GM12878 (cell line): ENCODE data around the gene PCDHB16. TPM values are rescaled to one million over a fixed set of nuclear protein-coding genes. Genes with fewer than 3 reads are reported as not detected.
"Not testable (repeated sequence)": the region's sequence is repeated elsewhere in the genome, so short reads cannot be mapped to it uniquely, and the experiment has no call there.

ENCODE experiments used
- ATAC-seq: fragments of 200-7000 bp; cut with Tn5 transposase; 3 replicates; pipeline ENCODE4 v1.9.1; 2020; ENCODE audit warnings: mild to moderate bottlenecking, moderate library complexity
- BruUV-seq: library from RNA; stranded (reverse); fragments of 400-500 nt; replicated peaks from 2 replicates; lab custom pipeline; 2021; lab: Mats Ljungman, UMichigan
- CTCF ChIA-PET: fragments of 300-600 bp; sonication (Branson Sonifier 250); formaldehyde crosslinking; extraction: SDS; loops from one replicate; lab custom pipeline; 2021; ENCODE audit warnings: inconsistent platforms; lab: Yijun Ruan, JAX
- POLR2A ChIA-PET: fragments of 350-600 bp; formaldehyde crosslinking; extraction: SDS; loops from one replicate; lab custom pipeline; 2021; ENCODE audit warnings: inconsistent platforms; lab: Charles Lee
- RAD21 ChIA-PET: fragments of 300-600 bp; sonication (Branson Sonifier 250); formaldehyde crosslinking; loops from one replicate; lab custom pipeline; 2023; ENCODE audit warnings: antibody characterized with exemption; ENCODE audit not compliant: unreplicated experiment; lab: Charles Lee
- SMC1A ChIA-PET: fragments of 300-600 bp; sonication (Branson Sonifier 250); formaldehyde crosslinking; loops from one replicate; lab custom pipeline; 2023; ENCODE audit not compliant: unreplicated experiment, uncharacterized antibody; lab: Charles Lee
- DNase-seq: peaks from one replicate; pipeline ENCODE4 v3.0.0-alpha.2; 2011; ENCODE audit warnings: low read depth, low spot score
- FAIRE-seq: peaks from 3 replicates; lab custom pipeline; 2011; peaks lifted over from hg19 to GRCh38; lab: Jason Lieb, UNC
- H2AFZ ChIP-seq: 2 replicates; pipeline ENCODE4 v1.6.0; 2011; ENCODE audit warnings: low read depth, low read length, control low read depth; ENCODE audit not compliant: control insufficient read depth
- H3K27ac ChIP-seq: 2 replicates; pipeline ENCODE4 v1.5.1; 2011; ENCODE audit warnings: control low read depth; ENCODE audit not compliant: control insufficient read depth, insufficient read depth
- H3K27me3 ChIP-seq, 2 experiments: replicated peaks in 1 of 2; 2 replicates each; pipeline versions ENCODE4 v1.6.0 to v1.6.1; 2011; ENCODE audit warnings: low read length in 1 of 2; ENCODE audit not compliant: control insufficient read depth in 2 of 2, insufficient read depth in 2 of 2
- H3K36me3 ChIP-seq, 2 experiments: 2 replicates each; pipeline ENCODE4 v1.5.1; 2011; ENCODE audit warnings: low read length in 1 of 2; ENCODE audit not compliant: control insufficient read depth in 2 of 2, insufficient read depth in 2 of 2
- H3K4me1 ChIP-seq: 2 replicates; pipeline ENCODE4 v1.6.1; 2011; ENCODE audit warnings: mild to moderate bottlenecking, low read length, moderate library complexity, mixed read lengths; ENCODE audit not compliant: control insufficient read depth, insufficient read depth
- H3K4me2 ChIP-seq: 2 replicates; pipeline ENCODE4 v1.6.0; 2011; ENCODE audit warnings: control low read depth; ENCODE audit not compliant: control insufficient read depth, insufficient read depth
- H3K4me3 ChIP-seq: fragments of 200-600 bp; sonication (generic); 2 replicates; pipeline ENCODE4 v1.5.1; 2016
- H3K79me2 ChIP-seq: 2 replicates; pipeline ENCODE4 v1.6.0; 2011; ENCODE audit warnings: low read length; ENCODE audit not compliant: control insufficient read depth, insufficient read depth
- H3K9ac ChIP-seq: 2 replicates; pipeline ENCODE4 v1.8.0; 2011; ENCODE audit warnings: low read length, control low read depth, mixed read lengths; ENCODE audit not compliant: control insufficient read depth, insufficient read depth
- H3K9me3 ChIP-seq: replicated peaks from 3 replicates; pipeline ENCODE4 v1.5.1; 2011; ENCODE audit warnings: mild to moderate bottlenecking, low read length; ENCODE audit not compliant: control insufficient read depth, insufficient read depth
- H4K20me1 ChIP-seq: 2 replicates; pipeline ENCODE4 v1.6.0; 2011; ENCODE audit not compliant: control insufficient read depth, insufficient read depth
- CTCF ChIP-seq, 3 experiments: IDR thresholded peaks in 2 of 3; conservative IDR thresholded peaks in 1 of 3; 2 replicates each; pipeline ENCODE4 v1.5.1; 2011; ENCODE audit warnings: low read depth in 3 of 3, low read length in 3 of 3, mild to moderate bottlenecking in 3 of 3, control low read depth in 2 of 3, moderate library complexity in 2 of 3, inconsistent platforms in 1 of 3, mixed read lengths in 1 of 3; ENCODE audit not compliant: control insufficient read depth in 2 of 3, insufficient read depth in 1 of 3; ENCODE audit errors: extremely low read depth in 1 of 3
- SP1 ChIP-seq: IDR thresholded peaks from one replicate; pipeline ENCODE4 v1.6.1; 2011; ENCODE audit warnings: low read depth, low read length
- whole genome bisulfite sequencing: methylation state at CpG from one replicate; pipeline ENCODE4 v1.1.6; 2016; ENCODE audit warnings: low lambda C conversion rate; ENCODE audit not compliant: insufficient replicate concordance, insufficient coverage; ENCODE audit errors: missing lambda C conversion rate; 5-methylcytosine and 5-hydroxymethylcytosine counted together
- in situ Hi-C: fragments of 300-500 bp; cut with MboI; formaldehyde crosslinking; loops from 9 replicates; pipeline ENCODE4 v1.14.3; 2018; ENCODE audit warnings: mixed read lengths
- intact Hi-C: fragments of 100-400 bp; cut with micrococcal nuclease; formaldehyde crosslinking; loops from one replicate; pipeline ENCODE4 v1.14.2; 2022; ENCODE audit not compliant: unreplicated experiment
- polyA plus RNA-seq, 11 experiments: library from polyadenylated mRNA; depleted of rRNA in 4 of 11; unstranded in 6 of 11; stranded (reverse) in 5 of 11; fragments of >200 nt; fragmentation: Nextera tagmentation in 4 of 11; fragmentation: Illumina TruSeq in 1 of 11; extraction: Ambion mirVana in 4 of 11; extraction: Trizol in 1 of 11; gene quantifications; 1 replicate in 1 of 11; 2 replicates in 10 of 11; pipeline versions ENCODE4 v1.2.1 to v1.2.3, GENCODE V29; 2011 to 2016; ENCODE audit warnings: inconsistent platforms in 2 of 11, missing spikeins in 2 of 11, low read depth in 1 of 11
- total RNA-seq, 4 experiments: library from RNA; depleted of rRNA in 3 of 4; stranded (reverse); fragments of >200 nt in 3 of 4; fragmentation: Illumina TruSeq in 1 of 4; extraction: Trizol in 1 of 4; gene quantifications; 2 replicates each; pipeline versions ENCODE4 v1.2.1 to v1.2.3, GENCODE V29; 2013 to 2021

Gene PCDHB16
- total and polyA plus RNA-seq, 10 of the 15 experiments (the other 5 are each of a cell fraction or from before 2014, with no cell fraction given) = 0.01 TPM; not detected in 9

GRCh38 chr5:141184117-141184855 is 2.1 kb downstream of the PCDHB16 start:
- H3K4me2 ChIP-seq, H3K27ac ChIP-seq, DNase-seq, H3K27me3 ChIP-seq, CTCF ChIA-PET, H3K79me2 ChIP-seq, RAD21 ChIA-PET, H4K20me1 ChIP-seq, H3K4me1 ChIP-seq, POLR2A ChIA-PET, in situ Hi-C loops, H3K9ac ChIP-seq, H3K4me3 ChIP-seq, H2AFZ ChIP-seq, SMC1A ChIA-PET, H3K9me3 ChIP-seq, BruUV-seq, FAIRE-seq, ATAC-seq, H3K36me3 ChIP-seq: not testable (repeated sequence)
- WGBS = 54% methylated on average over 17 of the region's 69 CpGs
- intact Hi-C loops = loop anchor here (10.0 kb wide), 1 partner anchor 381 kb away; no protein-coding TSS in a partner anchor

- Histone ChIP-seq H3K27me3 (no peaks in the 10 kb centered on the region), H4K20me1 (no peaks in the 10 kb centered on the region), H3K27ac (no peak within 1 kb of the TSS), H3K4me1 (no peaks in the 10 kb centered on the region), H3K9me3 (no peaks in the 10 kb centered on the region; the same call in 2 of the 3 replicates), H2AFZ (no peak within 1 kb of the TSS), H3K79me2 (no peaks in the 10 kb centered on the region), H3K4me3 (no peak within 1 kb of the TSS), H3K36me3 (no peaks in the 10 kb centered on the region), H3K4me2 (no peak within 1 kb of the TSS), H3K9ac (no peak within 1 kb of the TSS)
- SMC1A ChIA-PET = interaction anchor here (0.7 kb wide), 1 partner anchor 36 kb away, joined by 3 read pairs; the partner anchor contains the start of gene PCDHB14
- intact Hi-C loops (loop anchor here (10.0 kb wide), 1 partner anchor 378 kb away; no protein-coding TSS in a partner anchor), in situ Hi-C loops (no loop called here)
- WGBS = 20% methylated on average over 9 of the region's 9 CpGs
- BruUV-seq = no TSS peak
- no peak for FAIRE-seq
- RAD21 ChIA-PET = interaction anchor here (0.6 to 1.8 kb wide), 3 partner anchors 234 to 784 kb away, joined by 3 to 6 read pairs (median 3); partner anchors contain the start of gene PCDHGA11
- CTCF ChIA-PET = interaction anchor here (0.9 to 1.5 kb wide), 4 partner anchors 10 to 370 kb away, joined by 3 to 4 read pairs (median 3); no protein-coding TSS in a partner anchor
- no peak for ATAC-seq
- no peak for TF ChIP-seq SP1
- peak in 2 of 3 experiments; percentile 22 to 32; a peak in 2 of 6 replicates for TF ChIP-seq CTCF (IDR thresholded peaks at IDR 0.05 in 2 of 3, conservative IDR thresholded peaks at IDR 0.05 in 1 of 3; ENCODE audit: control insufficient read depth in 2 of 3, extremely low read depth in 1 of 3, insufficient read depth in 1 of 3, low read depth in 3 of 3, low read length in 3 of 3)
- POLR2A ChIA-PET = no interaction called here
- DNase-seq = no peak
These were observed 4.8 kb downstream of the PCDHB16 start, which contains the start of gene PCDHB9 for GRCh38 chr5:141186897-141187512. Gene PCDHB9, plus strand, starts transcription at chr5:141187161. Its CDS starts 158 bp downstream, at chr5:141187319.

- H3K4me2 ChIP-seq, H3K36me3 ChIP-seq, FAIRE-seq, H3K9me3 ChIP-seq, H3K4me3 ChIP-seq, H4K20me1 ChIP-seq, SMC1A ChIA-PET, H3K79me2 ChIP-seq, in situ Hi-C loops, DNase-seq, POLR2A ChIA-PET, CTCF ChIA-PET, ATAC-seq, H3K9ac ChIP-seq, BruUV-seq, RAD21 ChIA-PET, H3K4me1 ChIP-seq, H3K27ac ChIP-seq, H2AFZ ChIP-seq, H3K27me3 ChIP-seq: not testable (repeated sequence)
- intact Hi-C loops = loop anchor here (10.0 kb wide), 1 partner anchor 376 kb away; no protein-coding TSS in a partner anchor
- 84% methylated on average over 23 of the region's 37 CpGs for WGBS
These were observed 6.5 kb downstream of the PCDHB16 start for GRCh38 chr5:141188682-141189081.
